HG03457 (cell line): Measurements from ENCODE around the gene IKZF3.
"Not testable (repeated sequence)": the region's sequence is repeated elsewhere in the genome, so short reads cannot be mapped to it uniquely, and the experiment has no call there.

Experiments
- ATAC-seq: cut with Tn5 transposase; IDR thresholded peaks from one replicate; pipeline ENCODE4 v1.9.1; 2021; ENCODE audit warnings: moderate number of reproducible peaks; ENCODE audit not compliant: unreplicated experiment

Gene IKZF3

GRCh38 chr17:39742856-39743436 lies 121.2 kb downstream of the IKZF3 start:
- ATAC-seq = no peak

- no peak for ATAC-seq
Measured at GRCh38 chr17:39742126-39742855, 121.8 kb downstream of the IKZF3 start.

GRCh38 chr17:39740357-39741111 lies 123.6 kb downstream of the IKZF3 start:
- no peak for ATAC-seq

GRCh38 chr17:39739885-39740356 lies 124.2 kb downstream of the IKZF3 start:
- no peak for ATAC-seq

- no peak for ATAC-seq
Measured at GRCh38 chr17:39738983-39739884, 124.9 kb downstream of the IKZF3 start.

GRCh38 chr17:39738568-39738901 lies 125.6 kb downstream of the IKZF3 start:
- ATAC-seq = no peak

- ATAC-seq = no peak
Measured at GRCh38 chr17:39737760-39738567, 126.1 kb downstream of the IKZF3 start, which contains the start of gene GRB7. TSS of gene GRB7 (plus strand) at chr17:39737938. CDS start at chr17:39742302, 4,364 bp downstream.

GRCh38 chr17:39737206-39737759 lies 126.8 kb downstream of the IKZF3 start:
- ATAC-seq = no peak

- no peak for ATAC-seq
Measured at GRCh38 chr17:39736319-39737165, 127.6 kb downstream of the IKZF3 start.

GRCh38 chr17:39735882-39736281 lies 128.2 kb downstream of the IKZF3 start:
- no peak for ATAC-seq

- ATAC-seq = no peak
Measured at GRCh38 chr17:39732586-39732985, 131.5 kb downstream of the IKZF3 start.

GRCh38 chr17:39730095-39730921 lies 133.8 kb downstream of the IKZF3 start, which contains the start of gene MIEN1:
TSS of gene MIEN1 (minus strand) at chr17:39730532. CDS start at chr17:39730495, 37 bp downstream.
- ATAC-seq = peak; percentile 69

GRCh38 chr17:39729280-39729851 lies 134.7 kb downstream of the IKZF3 start:
- no peak for ATAC-seq

GRCh38 chr17:39727556-39727955 lies 136.6 kb downstream of the IKZF3 start:
- ATAC-seq = no peak

GRCh38 chr17:39726617-39727016 lies 137.5 kb downstream of the IKZF3 start:
- ATAC-seq = no peak

- ATAC-seq = not testable (repeated sequence)
Measured at GRCh38 chr17:39725923-39726322, 138.2 kb downstream of the IKZF3 start.

- ATAC-seq = no peak
Measured at GRCh38 chr17:39724731-39725130, 139.4 kb downstream of the IKZF3 start.
